Liver (tissue), 9 donors: ENCODE measurements around the gene RREB1. TPM values are rescaled to one million over a fixed set of nuclear protein-coding genes. Genes with fewer than 3 reads are reported as not detected.

Source experiments
- DNase-seq: peaks from one replicate; pipeline ENCODE4 v3.0.0-alpha.2; 2017; ENCODE audit warnings: low spot score
- H3K27ac ChIP-seq, 2 donors: one replicate each; pipeline ENCODE4 v1.7.0; 2013; ENCODE audit warnings: inconsistent platforms in 2 of 2, low read length in 2 of 2, control low read depth in 1 of 2, low read depth in 1 of 2, mild to moderate bottlenecking in 1 of 2
- H3K27me3 ChIP-seq, 4 donors: one replicate each; pipeline versions ENCODE4 v1.6.1 to v1.7.0; 2013; ENCODE audit warnings: low read length in 3 of 4, inconsistent platforms in 1 of 4, mild to moderate bottlenecking in 1 of 4, moderate library complexity in 1 of 4; ENCODE audit not compliant: control insufficient read depth in 4 of 4, insufficient read depth in 4 of 4
- H3K36me3 ChIP-seq, 4 donors: one replicate each; pipeline versions ENCODE4 v1.6.1 to v1.7.0; 2013; ENCODE audit warnings: low read length in 3 of 4, mild to moderate bottlenecking in 3 of 4, low read depth in 1 of 4, moderate library complexity in 1 of 4; ENCODE audit not compliant: control insufficient read depth in 4 of 4, insufficient read depth in 3 of 4
- H3K4me1 ChIP-seq, 4 donors: one replicate each; pipeline versions ENCODE4 v1.6.1 to v1.7.0; 2013; ENCODE audit warnings: low read length in 3 of 4, mild to moderate bottlenecking in 3 of 4, moderate library complexity in 1 of 4; ENCODE audit not compliant: control insufficient read depth in 4 of 4, insufficient read depth in 4 of 4
- H3K4me3 ChIP-seq, 3 donors: one replicate each; pipeline versions ENCODE4 v1.6.1 to v1.7.0; 2013; ENCODE audit warnings: low read length in 3 of 3, control low read depth in 1 of 3, low read depth in 1 of 3, mild to moderate bottlenecking in 1 of 3
- H3K9ac ChIP-seq, 2 donors: one replicate each; pipeline ENCODE4 v1.7.0; 2013; ENCODE audit warnings: low read length in 2 of 2, mild to moderate bottlenecking in 2 of 2, moderate library complexity in 2 of 2, control low read depth in 1 of 2, low read depth in 1 of 2
- H3K9me3 ChIP-seq, 4 donors: one replicate each; pipeline versions ENCODE4 v1.6.1 to v1.7.0; 2013; ENCODE audit warnings: low read length in 3 of 4; ENCODE audit not compliant: control insufficient read depth in 4 of 4
- EGR1 ChIP-seq, 2 donors: IDR thresholded peaks; 2 replicates each; pipeline ENCODE4 v1.6.1; 2016 to 2018; ENCODE audit warnings: antibody characterized with exemption in 2 of 2, low read depth in 2 of 2
- FOXA2 ChIP-seq: IDR thresholded peaks from 2 replicates; pipeline ENCODE4 v1.6.1; 2016; ENCODE audit warnings: antibody characterized with exemption
- GABPA ChIP-seq, 2 donors: IDR thresholded peaks in 1 of 2; conservative IDR thresholded peaks in 1 of 2; 2 replicates each; pipeline ENCODE4 v1.6.1; 2016; ENCODE audit warnings: antibody characterized with exemption in 2 of 2, mild to moderate bottlenecking in 1 of 2, moderate library complexity in 1 of 2
- HNF4A ChIP-seq, 2 donors: conservative IDR thresholded peaks; 2 replicates each; pipeline ENCODE4 v1.6.1; 2016; ENCODE audit warnings: antibody characterized with exemption in 2 of 2, mild to moderate bottlenecking in 2 of 2
- JUND ChIP-seq, 2 donors: IDR thresholded peaks; 2 replicates each; pipeline ENCODE4 v1.6.1; 2016; ENCODE audit warnings: antibody characterized with exemption in 2 of 2
- MAX ChIP-seq: IDR thresholded peaks from 2 replicates; pipeline ENCODE4 v1.6.1; 2016; ENCODE audit warnings: antibody characterized with exemption
- RAD21 ChIP-seq, 2 donors: IDR thresholded peaks; 2 replicates each; pipeline ENCODE4 v1.6.1; 2016; ENCODE audit warnings: antibody characterized with exemption in 2 of 2, mild to moderate bottlenecking in 2 of 2
- REST ChIP-seq: IDR thresholded peaks from 2 replicates; pipeline ENCODE4 v1.6.1; 2016; ENCODE audit warnings: antibody characterized with exemption, mild to moderate bottlenecking
- SP1 ChIP-seq: IDR thresholded peaks from 2 replicates; pipeline ENCODE4 v1.6.1; 2018; ENCODE audit warnings: antibody characterized with exemption, mild to moderate bottlenecking
- ZBTB33 ChIP-seq: IDR thresholded peaks from 2 replicates; pipeline ENCODE4 v1.6.1; 2016; ENCODE audit warnings: antibody characterized with exemption
- WGBS: extraction: QIAGEN DNeasy Blood & Tissue Kit; methylation state at CpG from one replicate; pipeline ENCODE4 v1.1.7; 2013; 5-methylcytosine and 5-hydroxymethylcytosine counted together
- polyA plus RNA-seq, 2 donors: library from polyadenylated mRNA; stranded (reverse) in 1 of 2; unstranded in 1 of 2; fragments of 200-250 nt in 1 of 2; fragments of >200 nt in 1 of 2; fragmentation: Nextera tagmentation in 1 of 2; extraction: Ambion mirVana in 1 of 2; gene quantifications; one replicate each; pipeline versions ENCODE4 v1.2.1 to v1.2.3, GENCODE V29; 2013 to 2015
- total RNA-seq, 2 donors: library from RNA; depleted of rRNA; stranded (reverse); fragments of >200 nt; gene quantifications; one replicate each; pipeline ENCODE4 v1.2.3, GENCODE V29; 2014
- donor health status: healthy.
- donor health status: healthy.
- donor health status: healthy.
- donor health status: healthy.
- donor health status: healthy.

The RREB1 gene
- total and polyA plus RNA-seq, 4 donors = 10.1 to 28.9 (median 17.3) TPM

GRCh38 chr6:7157752-7158616 lies 50.2 kb downstream of the RREB1 start:
- 84% methylated on average over 6 of the region's 6 CpGs for WGBS
- Histone ChIP-seq H3K4me1 (peaks cover 18 to 71% (median 46%) of the 10 kb centered on the region in 4 donors), H3K27me3 (no peaks in the 10 kb centered on the region), H3K9me3 (no peaks in the 10 kb centered on the region), H3K4me3 (no peak overlapping the region), H3K9ac (no peak overlapping the region), H3K36me3 (no peaks in the 10 kb centered on the region), H3K27ac (peak overlapping the region in 1 of 2 donors; percentile 19)
- no peak for TF ChIP-seq ZBTB33
- TF ChIP-seq GABPA (IDR thresholded peaks at IDR 0.05 in 1 of 2, conservative IDR thresholded peaks at IDR 0.05 in 1 of 2) = no peak
- no peak for TF ChIP-seq REST
- no peak for TF ChIP-seq MAX
- TF ChIP-seq RAD21 (IDR thresholded peaks at IDR 0.05) = peak in 1 of 2 donors; percentile 30
- DNase-seq = no peak

GRCh38 chr6:7159790-7160525 lies 52.2 kb downstream of the RREB1 start:
- Histone ChIP-seq H3K4me3 (no peak overlapping the region), H3K36me3 (no peaks in the 10 kb centered on the region), H3K4me1 (peaks cover 19 to 72% (median 50%) of the 10 kb centered on the region in 4 donors), H3K9ac (peak overlapping the region in 1 of 2 donors; percentile 3), H3K27me3 (no peaks in the 10 kb centered on the region), H3K9me3 (no peaks in the 10 kb centered on the region), H3K27ac (peak overlapping the region; percentile 9 to 59)
- 75% methylated on average over 4 of the region's 4 CpGs for WGBS
- TF ChIP-seq EGR1 (IDR thresholded peaks at IDR 0.05; ENCODE audit: low read depth in 2 of 2) (no peak), REST (no peak), HNF4A (conservative IDR thresholded peaks at IDR 0.05) (no peak), FOXA2 (no peak), SP1 (no peak), JUND (IDR thresholded peaks at IDR 0.05) (no peak)
- no peak for DNase-seq
